ENCODE measurements around the gene C13orf42. TPM values are rescaled to one million over a fixed set of nuclear protein-coding genes. Genes with fewer than 3 reads are reported as not detected.

Gene C13orf42
- total RNA-seq, 1 experiment from 2014 or later, result 8.2 TPM

- CTCF ChIA-PET, result interaction anchor here (1.1 to 2.7 kb wide), 3 partner anchors 10 to 128 kb away, joined by 3 to 7 read pairs (median 5); no protein-coding TSS in a partner anchor
- ATAC-seq (peak; percentile 82), DNase-seq (ENCODE audit: low spot score) (no peak)
- peaks cover 10% of the 10 kb centered on the region for H3K36me3 Mint-ChIP-seq
- no peak for TF ChIP-seq GRHL2 (CRISPR knock-in tag; IDR thresholded peaks at IDR 0.05; ENCODE audit: insufficient replicate concordance, severe bottlenecking)
- TF ChIP-seq FOXP4 (CRISPR knock-in tag; IDR thresholded peaks at IDR 0.05), result no peak
- TF ChIP-seq AFF4 (CRISPR knock-in tag; IDR thresholded peaks at IDR 0.05; ENCODE audit: borderline replicate concordance), result no peak
- peak; percentile 56; the same call in 1 of the 2 replicates for TF ChIP-seq ZNF423 (CRISPR knock-in tag; IDR thresholded peaks at IDR 0.05)
- no peak for TF ChIP-seq ZMAT4 (CRISPR knock-in tag; IDR thresholded peaks at IDR 0.05)
- no peak for TF ChIP-seq FOXJ3 (CRISPR knock-in tag; IDR thresholded peaks at IDR 0.05; ENCODE audit: borderline replicate concordance)
- TF ChIP-seq, protein P1, sequence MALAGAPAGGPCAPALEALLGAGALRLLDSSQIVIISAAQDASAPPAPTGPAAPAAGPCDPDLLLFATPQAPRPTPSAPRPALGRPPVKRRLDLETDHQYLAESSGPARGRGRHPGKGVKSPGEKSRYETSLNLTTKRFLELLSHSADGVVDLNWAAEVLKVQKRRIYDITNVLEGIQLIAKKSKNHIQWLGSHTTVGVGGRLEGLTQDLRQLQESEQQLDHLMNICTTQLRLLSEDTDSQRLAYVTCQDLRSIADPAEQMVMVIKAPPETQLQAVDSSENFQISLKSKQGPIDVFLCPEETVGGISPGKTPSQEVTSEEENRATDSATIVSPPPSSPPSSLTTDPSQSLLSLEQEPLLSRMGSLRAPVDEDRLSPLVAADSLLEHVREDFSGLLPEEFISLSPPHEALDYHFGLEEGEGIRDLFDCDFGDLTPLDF (CRISPR knock-in tag; IDR thresholded peaks at IDR 0.05), result no peak
- H3K9me3 Mint-ChIP-seq, result no peaks in the 10 kb centered on the region
- H3K27me3 Mint-ChIP-seq (ENCODE audit: low read depth), result peaks cover 4% of the 10 kb centered on the region
- POLR2A ChIA-PET, result interaction anchor here (1.0 kb wide), 1 partner anchor 11 kb away, joined by 3 read pairs; no protein-coding TSS in a partner anchor
- H3K4me1 Mint-ChIP-seq, result peaks cover 76% of the 10 kb centered on the region
- peak overlapping the region; percentile 61; the same call in 1 of the 2 replicates for H3K27ac Mint-ChIP-seq
- H3K4me3 Mint-ChIP-seq, result no peak overlapping the region
These were observed 47.3 kb upstream of the C13orf42 start for GRCh38 chr13:51158365-51158764.

- TF ChIP-seq PRRX2 (CRISPR knock-in tag; IDR thresholded peaks at IDR 0.05) (no peak), CREB1 (CRISPR knock-in tag; IDR thresholded peaks at IDR 0.05) (no peak)
- Mint-ChIP-seq H3K4me3 (no peak overlapping the region), H3K27me3 (ENCODE audit: low read depth) (no peaks in the 10 kb centered on the region; the same call in 1 of the 2 replicates), H3K36me3 (peaks cover 10% of the 10 kb centered on the region), H3K9me3 (peaks cover under 1% of the 10 kb centered on the region; the same call in 1 of the 2 replicates), H3K27ac (no peak overlapping the region), H3K4me1 (peaks cover 74% of the 10 kb centered on the region)
- ChIA-PET POLR2A (interaction anchor here (0.7 to 1.2 kb wide), 3 partner anchors 12 to 297 kb away, joined by 3 to 5 read pairs (median 4); partner anchors contain the start of gene INTS6), CTCF (interaction anchor here (0.8 to 2.5 kb wide), 4 partner anchors 13 to 130 kb away, joined by 3 to 12 read pairs (median 4); no protein-coding TSS in a partner anchor)
- DNase-seq (ENCODE audit: low spot score) (no peak), ATAC-seq (no peak)
These were observed 45.6 kb upstream of the C13orf42 start for GRCh38 chr13:51156648-51157047.

DNA sequence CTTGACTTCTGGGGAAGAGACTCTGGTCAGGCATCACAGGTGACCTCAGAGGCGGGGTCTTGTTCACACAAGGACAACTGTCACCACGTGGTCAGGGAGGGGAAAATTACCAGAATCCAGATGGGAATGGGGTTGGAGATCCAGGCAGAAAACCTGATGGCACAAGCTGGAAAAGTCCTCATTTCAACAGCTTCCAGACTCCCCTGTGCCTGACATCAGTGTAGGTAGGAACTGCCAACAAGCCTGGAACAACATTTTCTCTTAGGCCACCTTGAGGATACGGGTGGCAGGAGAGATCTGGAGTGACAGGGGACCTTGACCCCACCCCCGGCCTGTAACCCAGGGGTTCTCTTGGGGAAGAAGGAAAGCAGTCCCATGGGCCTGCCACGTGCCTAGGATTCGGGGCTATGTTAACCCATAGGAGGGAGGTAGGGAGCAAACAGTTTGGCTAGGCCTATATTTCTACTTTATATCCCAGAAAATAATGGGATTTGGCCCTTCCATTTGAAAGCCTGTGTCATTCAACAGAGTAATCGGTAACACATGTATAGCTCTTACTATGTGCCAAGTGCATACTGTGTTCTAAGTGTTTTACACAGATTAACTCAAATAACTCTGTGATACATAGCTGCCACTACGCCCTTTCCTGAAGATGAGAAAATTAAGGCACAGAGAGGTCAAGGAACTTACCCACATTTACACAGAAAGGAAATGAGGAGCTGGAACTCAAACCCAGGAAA, 44.9 kb upstream of the C13orf42 start:
- peaks cover 69% of the 10 kb centered on the region for H3K4me1 Mint-ChIP-seq
- ChIA-PET CTCF (interaction anchor here (0.8 to 2.5 kb wide), 5 partner anchors 14 to 130 kb away, joined by 3 to 12 read pairs (median 4); no protein-coding TSS in a partner anchor), POLR2A (interaction anchor here (0.7 to 1.1 kb wide), 2 partner anchors 13 to 297 kb away, joined by 3 to 5 read pairs; partner anchors contain the start of gene INTS6)
- DNase-seq (ENCODE audit: low spot score), result no peak
- no peak for ATAC-seq
- no peaks in the 10 kb centered on the region; the same call in 1 of the 2 replicates for H3K27me3 Mint-ChIP-seq (ENCODE audit: low read depth)
- TF ChIP-seq ZNF138 (CRISPR knock-in tag; conservative IDR thresholded peaks at IDR 0.05), result no peak
- TF ChIP-seq IRF2 (CRISPR knock-in tag; IDR thresholded peaks at IDR 0.05; ENCODE audit: borderline replicate concordance, low read depth), result no peak
- TF ChIP-seq JAZF1 (CRISPR knock-in tag; IDR thresholded peaks at IDR 0.05), result no peak
- peaks cover 7% of the 10 kb centered on the region for H3K9me3 Mint-ChIP-seq
- no peak overlapping the region for H3K27ac Mint-ChIP-seq
- peaks cover 17% of the 10 kb centered on the region for H3K36me3 Mint-ChIP-seq
- no peak overlapping the region for H3K4me3 Mint-ChIP-seq

Data from WTC11 (cell line).